Endometrial microvascular endothelial cells (primary cell): Measurements from ENCODE around the gene VAMP8. TPM values are rescaled to one million over a fixed set of nuclear protein-coding genes. Genes with fewer than 3 reads are reported as not detected.
"Not testable (repeated sequence)": the region's sequence is repeated elsewhere in the genome, so short reads cannot be mapped to it uniquely, and the experiment has no call there.

Experiments
- in situ Hi-C: cut with HindIII; loops from 2 replicates; pipeline ENCODE4 v1.10.0; 2017; ENCODE audit warnings: low sequenced_read_pairs, low pct_unique_long_range_greater_than_20kb; ENCODE audit errors: inconsistent ontology term
- total RNA-seq: library from RNA; depleted of rRNA; stranded (reverse); fragments of >200 nt; gene quantifications from one replicate; pipeline ENCODE4 v1.2.3, GENCODE V29; 2015; ENCODE audit errors: inconsistent ontology term

The VAMP8 gene
- total RNA-seq, 1 donor from 2014 or later, result 3.6 TPM

DNA sequence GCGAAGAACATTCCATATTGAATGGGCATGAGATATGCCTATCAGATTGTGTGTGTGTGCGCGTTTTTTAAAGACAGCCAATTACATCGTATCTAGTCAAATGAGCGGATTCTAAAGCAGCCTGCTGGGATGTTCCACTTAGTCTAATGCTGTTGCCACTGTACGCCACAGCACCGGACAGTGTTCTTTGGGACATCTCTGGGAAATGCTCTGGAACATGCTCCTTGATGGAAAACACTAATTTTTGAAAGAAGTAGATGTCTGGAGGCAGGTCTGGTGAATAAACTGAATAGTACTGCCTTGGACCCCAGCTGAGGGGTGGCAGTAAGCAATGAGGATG, 28.7 kb downstream of the VAMP8 start:
- in situ Hi-C loops, result no loop called here

DNA sequence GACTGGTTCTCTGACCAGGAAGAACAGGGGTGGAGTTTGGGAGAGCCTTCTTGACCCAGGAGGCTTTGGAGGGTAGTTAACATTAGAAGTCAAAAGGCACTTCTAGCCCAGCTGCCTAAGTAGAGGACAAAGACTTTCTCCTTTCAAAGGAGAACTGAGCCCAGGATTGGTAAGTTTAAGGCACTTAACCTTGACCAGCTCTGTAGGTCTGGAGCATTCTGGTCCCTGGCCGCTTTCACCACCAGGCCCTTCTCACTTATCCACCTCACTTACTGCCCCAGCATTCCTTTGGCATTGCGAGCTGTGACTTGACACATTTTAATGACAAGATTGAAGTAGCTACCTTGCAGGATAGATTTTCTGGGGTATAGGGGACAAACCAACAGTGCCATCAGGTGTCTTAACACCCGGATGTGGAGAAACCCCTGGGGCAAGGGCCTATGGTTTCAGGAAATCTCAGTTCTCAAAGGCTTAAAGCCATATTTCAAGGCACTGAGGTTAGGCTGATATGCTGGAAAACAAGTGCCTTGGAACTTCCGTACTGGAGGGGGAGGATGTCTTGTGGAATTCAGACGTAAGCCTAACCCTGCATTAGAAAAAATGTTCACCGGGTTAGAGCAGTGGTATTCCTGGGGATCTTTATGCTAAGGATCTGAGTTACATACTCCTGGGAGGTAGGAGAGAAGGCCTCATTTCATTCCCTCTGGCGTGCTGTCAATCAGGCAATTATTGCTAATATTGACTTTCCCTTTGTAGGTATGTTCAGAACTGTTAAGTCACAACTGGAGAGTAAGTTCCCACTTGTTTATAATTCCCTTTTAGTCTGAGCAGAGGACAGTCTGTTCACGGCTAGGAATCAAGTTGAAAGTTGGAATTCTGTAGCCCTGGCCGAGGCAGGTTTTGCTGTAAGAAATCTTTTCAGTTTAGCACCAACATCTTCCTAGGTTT, 30.2 kb downstream of the VAMP8 start:
- in situ Hi-C loops, result no loop called here

DNA sequence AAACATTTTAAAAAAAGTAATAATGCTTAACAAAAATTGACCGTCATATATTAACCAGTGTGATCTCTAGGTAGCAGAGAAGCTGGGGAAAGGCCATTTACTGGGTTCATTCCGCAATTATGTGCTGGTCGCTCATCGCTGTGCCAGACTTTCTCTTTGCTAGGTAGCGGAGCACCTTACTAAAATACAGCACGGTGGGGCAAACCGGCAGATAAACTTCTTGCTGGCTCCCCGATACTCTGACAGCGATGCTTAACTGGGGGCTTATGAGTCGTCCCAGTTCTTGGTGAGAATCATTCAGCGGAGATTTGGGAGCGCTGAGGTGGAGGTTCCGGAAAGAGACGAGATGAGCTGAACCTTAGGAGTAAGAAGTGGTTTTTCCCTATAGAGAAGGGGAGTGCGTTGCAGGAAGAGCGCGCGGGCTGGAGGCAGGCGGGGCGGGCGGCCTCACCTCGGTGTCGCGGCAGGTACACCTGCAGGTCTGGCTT, 33.9 kb downstream of the VAMP8 start:
- in situ Hi-C loops, result no loop called here

- in situ Hi-C loops, result no loop called here
These were observed 34.6 kb downstream of the VAMP8 start, which contains the start of gene C2orf68 for GRCh38 chr2:85611705-85612587. TSS of gene C2orf68 (minus strand) at chr2:85612066. CDS start at chr2:85611984, 82 bp downstream.

- in situ Hi-C loops, result no loop called here
These were observed 36.5 kb downstream of the VAMP8 start for GRCh38 chr2:85613717-85614515.

- in situ Hi-C loops, result not testable (repeated sequence)
These were observed 37.4 kb downstream of the VAMP8 start for GRCh38 chr2:85614757-85615156.

- in situ Hi-C loops, result no loop called here
These were observed 38.0 kb downstream of the VAMP8 start for GRCh38 chr2:85615413-85615728.

DNA sequence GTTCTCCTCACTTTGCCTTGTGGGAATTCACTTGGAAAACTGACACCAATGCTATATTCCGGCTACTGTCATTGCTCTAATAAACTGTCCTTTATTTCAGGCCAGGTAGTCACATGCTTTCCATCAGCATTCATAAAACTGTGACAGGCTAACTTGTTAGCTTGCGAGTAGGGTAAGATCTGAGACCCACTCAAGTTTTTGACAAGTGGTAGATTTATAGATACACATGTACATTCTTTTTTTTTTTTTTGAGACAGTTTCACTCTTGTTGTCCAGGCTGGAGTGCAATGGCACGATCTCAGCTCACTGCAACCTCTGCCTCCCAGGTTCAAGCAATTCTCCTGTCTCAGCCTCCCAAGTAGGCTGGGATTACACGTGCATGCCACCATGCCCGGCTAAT, 40.3 kb downstream of the VAMP8 start:
- in situ Hi-C loops, result not testable (repeated sequence)

GRCh38 chr2:85619617-85620016, 42.2 kb downstream of the VAMP8 start:
- in situ Hi-C loops, result no loop called here

- in situ Hi-C loops, result no loop called here
These were observed 44.0 kb downstream of the VAMP8 start for GRCh38 chr2:85621338-85621737.

GRCh38 chr2:85623991-85624390, 46.6 kb downstream of the VAMP8 start:
- in situ Hi-C loops, result no loop called here

DNA sequence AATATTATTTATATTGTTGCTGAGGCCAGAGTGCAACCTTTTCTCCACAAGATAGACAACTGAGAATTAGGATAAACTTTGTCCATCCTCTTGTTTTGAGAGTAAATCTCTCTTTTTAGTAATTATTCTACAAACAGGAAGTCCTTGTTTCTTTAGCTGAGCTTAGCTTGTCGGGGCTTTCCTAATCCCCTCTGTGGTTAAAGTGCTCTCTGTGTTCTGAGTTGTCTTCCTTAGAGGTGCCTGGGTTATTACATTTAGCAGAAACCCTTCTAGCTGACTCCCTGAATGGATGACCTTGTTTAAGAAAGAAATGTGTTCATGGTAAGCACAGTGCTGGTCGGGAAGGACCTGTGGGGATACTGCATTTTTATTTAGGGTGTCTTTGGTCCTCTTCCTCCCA, 51.3 kb downstream of the VAMP8 start:
- in situ Hi-C loops, result no loop called here

- in situ Hi-C loops, result no loop called here
These were observed 53.9 kb downstream of the VAMP8 start for GRCh38 chr2:85631316-85631715.

Other genes starting within 250 kb of the VAMP8 start
- 99.0 TPM for gene TGOLN2, start 249.6 kb upstream of the VAMP8 start, total RNA-seq
- gene RETSAT, start 223.1 kb upstream of the VAMP8 start, total RNA-seq, result 49.0 TPM
- gene ELMOD3, start 222.8 kb upstream of the VAMP8 start, total RNA-seq, result 17.1 TPM
- gene CAPG, start 167.2 kb upstream of the VAMP8 start, total RNA-seq, result 99.7 TPM
- not detected for gene SH2D6, start 158.9 kb upstream of the VAMP8 start, total RNA-seq
- 179 TPM for gene MAT2A, start 38.4 kb upstream of the VAMP8 start, total RNA-seq
- gene GGCX, start 16.1 kb upstream of the VAMP8 start, total RNA-seq, result 77.5 TPM
- 124 TPM for gene VAMP5, start 6.8 kb downstream of the VAMP8 start, total RNA-seq
- 174 TPM for gene RNF181, start 18.2 kb downstream of the VAMP8 start, total RNA-seq
- gene TMEM150A, start 25.1 kb downstream of the VAMP8 start, total RNA-seq, result 23.5 TPM
- gene C2orf68, start 34.5 kb downstream of the VAMP8 start, total RNA-seq, result 8.8 TPM
- gene USP39, start 38.6 kb downstream of the VAMP8 start, total RNA-seq, result 74.2 TPM
- not detected for gene SFTPB, start 90.6 kb downstream of the VAMP8 start, total RNA-seq
- not detected for gene GNLY, start 116.8 kb downstream of the VAMP8 start, total RNA-seq
- 10.7 TPM for gene ATOH8, start 176.4 kb downstream of the VAMP8 start, total RNA-seq